ENCODE measurements around the gene OBSL1.

OBSL1 gene

GRCh38 chr2:219513787-219514186 is 57.6 kb downstream of the OBSL1 start:
- POLR2A ChIA-PET = no interaction called here
- CTCF ChIA-PET = interaction anchor here (1.4 to 3.6 kb wide), 2 partner anchors 14 to 17 kb away, joined by 5 to 22 read pairs; no protein-coding TSS in a partner anchor
- DNase-seq (ENCODE audit: extremely low spot score) = no peak
- no peak for TF ChIP-seq CTCF (IDR thresholded peaks at IDR 0.05; ENCODE audit: control extremely low read depth, extremely low read depth, low read depth, missing control alignments)

GRCh38 chr2:219512524-219513216 is 58.7 kb downstream of the OBSL1 start:
- TF ChIP-seq CTCF (IDR thresholded peaks at IDR 0.05; ENCODE audit: control extremely low read depth, extremely low read depth, low read depth, missing control alignments) = no peak
- no peak for DNase-seq (ENCODE audit: extremely low spot score)
- CTCF ChIA-PET = interaction anchor here (1.6 to 3.6 kb wide), 3 partner anchors 17 to 130 kb away, joined by 4 to 22 read pairs (median 6); a partner anchor contains a TSS
- POLR2A ChIA-PET = no interaction called here

GRCh38 chr2:219511547-219512325 is 59.6 kb downstream of the OBSL1 start:
- ChIA-PET POLR2A (interaction anchor here (0.6 kb wide), 1 partner anchor 1552 kb away, joined by 3 read pairs; no protein-coding TSS in a partner anchor), CTCF (interaction anchor here (1.1 to 5.3 kb wide), 7 partner anchors 9 to 131 kb away, joined by 3 to 50 read pairs (median 4); partner anchors contain the start of gene GMPPA)
- DNase-seq (ENCODE audit: extremely low spot score) = no peak
- no peak for TF ChIP-seq CTCF (IDR thresholded peaks at IDR 0.05; ENCODE audit: control extremely low read depth, extremely low read depth, low read depth, missing control alignments)

GRCh38 chr2:219510512-219511135 is 60.7 kb downstream of the OBSL1 start:
- DNase-seq (ENCODE audit: extremely low spot score) = no peak
- POLR2A ChIA-PET = interaction anchor here (1.2 kb wide), 1 partner anchor 12 kb away, joined by 3 read pairs; the partner anchor contains the start of gene GMPPA
- CTCF ChIA-PET = interaction anchor here (1.1 to 5.3 kb wide), 12 partner anchors 11 to 132 kb away, joined by 4 to 50 read pairs (median 8); partner anchors contain the start of gene GMPPA

GRCh38 chr2:219509780-219510511 is 61.4 kb downstream of the OBSL1 start:
- CTCF ChIA-PET = interaction anchor here (1.0 to 5.3 kb wide), 12 partner anchors 9 to 111 kb away, joined by 3 to 50 read pairs (median 8); partner anchors contain the start of gene GMPPA
- peak; percentile 70 for DNase-seq (ENCODE audit: extremely low spot score)
- POLR2A ChIA-PET = interaction anchor here (0.6 to 1.2 kb wide), 2 partner anchors 10 to 11 kb away, joined by 3 read pairs; partner anchors contain the start of gene GMPPA
- peak; percentile 81 for TF ChIP-seq CTCF (IDR thresholded peaks at IDR 0.05; ENCODE audit: control extremely low read depth, extremely low read depth, low read depth, missing control alignments)

More at GRCh38 chr2:219510512-219511135, 60.7 kb downstream of the OBSL1 start:
- TF ChIP-seq CTCF (IDR thresholded peaks at IDR 0.05; ENCODE audit: control extremely low read depth, extremely low read depth, low read depth, missing control alignments) = no peak

All from GM10248 (cell line).